Measurements from ENCODE around the gene GTPBP6. TPM values are rescaled to one million over a fixed set of nuclear protein-coding genes. Genes with fewer than 3 reads are reported as not detected.
A peak's percentile ranks its signal among the peaks of the same experiment; 100 is the strongest.

Gene GTPBP6
- total RNA-seq, 1 donor from 2014 or later, result 55.1 TPM

DNA sequence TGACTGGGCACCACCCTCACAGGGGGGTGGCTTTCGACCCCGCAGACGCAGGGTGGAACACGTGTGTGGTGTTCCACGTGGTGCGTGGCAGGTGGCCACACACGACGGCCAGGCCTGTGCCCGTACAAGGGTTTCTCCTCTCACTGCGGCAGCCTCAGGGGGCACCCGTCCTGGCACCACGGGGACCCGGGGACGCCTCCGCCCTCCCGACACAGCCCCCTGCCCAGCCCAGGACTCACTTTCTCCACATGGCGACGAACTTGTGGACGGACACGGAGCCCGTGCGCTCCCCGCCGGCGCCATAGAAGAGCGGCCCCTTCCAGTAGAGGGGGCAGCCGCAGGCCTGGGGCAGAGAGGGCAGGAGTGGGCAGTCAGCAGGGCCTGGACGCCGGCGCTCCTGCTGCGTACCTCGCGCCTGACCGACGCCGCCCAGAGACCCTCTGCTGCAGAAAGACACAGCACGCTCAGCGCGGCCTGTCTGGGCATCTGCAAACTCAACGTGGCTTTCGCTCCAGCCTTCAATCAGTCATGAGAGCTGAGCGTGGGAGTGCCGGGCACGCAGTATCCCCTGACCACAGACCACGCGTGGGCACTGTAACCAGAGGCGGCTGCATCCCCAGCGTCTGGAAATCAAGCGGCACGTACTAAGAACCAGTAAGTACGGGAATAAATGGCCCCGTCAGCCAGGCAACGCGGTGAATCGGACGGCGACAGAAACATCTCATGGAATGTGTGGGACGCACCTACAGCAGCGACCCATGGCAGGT is 28.9 kb upstream of the GTPBP6 start:
- Histone ChIP-seq H3K9me3 (no peaks in the 10 kb centered on the region), H3K27me3 (no peaks in the 10 kb centered on the region), H3K4me1 (peaks cover 3% of the 10 kb centered on the region), H3K4me3 (no peak overlapping the region), H3K36me3 (no peaks in the 10 kb centered on the region), H3K27ac (no peak overlapping the region)
- TF ChIP-seq, protein P1, sequence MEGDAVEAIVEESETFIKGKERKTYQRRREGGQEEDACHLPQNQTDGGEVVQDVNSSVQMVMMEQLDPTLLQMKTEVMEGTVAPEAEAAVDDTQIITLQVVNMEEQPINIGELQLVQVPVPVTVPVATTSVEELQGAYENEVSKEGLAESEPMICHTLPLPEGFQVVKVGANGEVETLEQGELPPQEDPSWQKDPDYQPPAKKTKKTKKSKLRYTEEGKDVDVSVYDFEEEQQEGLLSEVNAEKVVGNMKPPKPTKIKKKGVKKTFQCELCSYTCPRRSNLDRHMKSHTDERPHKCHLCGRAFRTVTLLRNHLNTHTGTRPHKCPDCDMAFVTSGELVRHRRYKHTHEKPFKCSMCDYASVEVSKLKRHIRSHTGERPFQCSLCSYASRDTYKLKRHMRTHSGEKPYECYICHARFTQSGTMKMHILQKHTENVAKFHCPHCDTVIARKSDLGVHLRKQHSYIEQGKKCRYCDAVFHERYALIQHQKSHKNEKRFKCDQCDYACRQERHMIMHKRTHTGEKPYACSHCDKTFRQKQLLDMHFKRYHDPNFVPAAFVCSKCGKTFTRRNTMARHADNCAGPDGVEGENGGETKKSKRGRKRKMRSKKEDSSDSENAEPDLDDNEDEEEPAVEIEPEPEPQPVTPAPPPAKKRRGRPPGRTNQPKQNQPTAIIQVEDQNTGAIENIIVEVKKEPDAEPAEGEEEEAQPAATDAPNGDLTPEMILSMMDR (IDR thresholded peaks at IDR 0.05), result no peak
- intact Hi-C loops (cut with DNase I), result no loop called here
- DNase-seq (peak; percentile 58), ATAC-seq (no peak)

DNA sequence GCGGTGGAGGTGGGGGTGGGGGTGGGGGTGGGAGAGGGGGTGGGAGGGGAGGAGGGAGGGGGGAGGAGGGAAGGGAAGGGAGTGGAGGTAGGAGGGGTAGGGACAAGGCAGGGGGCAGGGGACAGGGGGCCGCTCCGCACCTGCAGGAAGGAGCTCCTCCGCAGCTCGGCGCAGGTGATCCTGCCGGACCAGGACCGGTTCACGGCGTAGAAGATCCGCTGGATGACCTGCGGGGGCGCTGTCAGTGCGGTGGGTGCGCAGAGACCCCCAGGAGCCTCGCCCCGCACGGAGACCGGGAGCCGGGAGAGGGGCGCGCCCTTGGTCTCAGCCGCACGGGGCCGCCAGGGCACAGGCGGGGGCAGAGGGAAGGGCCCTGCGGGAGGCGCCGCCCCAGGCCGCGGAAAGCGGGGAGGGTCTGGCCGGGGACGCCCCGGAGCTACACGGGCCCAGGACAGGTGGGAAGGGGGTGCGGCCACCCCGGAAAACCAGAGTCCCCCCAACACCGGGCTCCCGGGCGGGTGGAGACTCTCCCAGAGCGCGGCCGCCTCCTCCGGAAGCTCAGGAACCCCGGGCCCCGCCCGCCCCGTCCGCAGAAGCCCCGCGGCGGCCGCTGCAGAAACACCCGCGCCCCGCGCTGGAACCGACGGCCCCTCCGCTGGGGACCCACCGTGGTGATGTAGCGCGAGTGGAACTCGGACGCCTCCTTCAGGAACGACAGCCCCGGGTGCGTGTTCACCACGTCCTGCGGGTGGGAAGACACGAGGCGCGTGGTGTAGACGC is 27.6 kb upstream of the GTPBP6 start:
- Histone ChIP-seq H3K4me1 (peaks cover 3% of the 10 kb centered on the region), H3K36me3 (no peaks in the 10 kb centered on the region), H3K27me3 (no peaks in the 10 kb centered on the region), H3K4me3 (no peak overlapping the region), H3K27ac (no peak overlapping the region), H3K9me3 (no peaks in the 10 kb centered on the region)
- ATAC-seq (no peak), DNase-seq (peak; percentile 63)
- intact Hi-C loops (cut with DNase I), result no loop called here
- TF ChIP-seq, protein P1 (IDR thresholded peaks at IDR 0.05), result no peak

DNA sequence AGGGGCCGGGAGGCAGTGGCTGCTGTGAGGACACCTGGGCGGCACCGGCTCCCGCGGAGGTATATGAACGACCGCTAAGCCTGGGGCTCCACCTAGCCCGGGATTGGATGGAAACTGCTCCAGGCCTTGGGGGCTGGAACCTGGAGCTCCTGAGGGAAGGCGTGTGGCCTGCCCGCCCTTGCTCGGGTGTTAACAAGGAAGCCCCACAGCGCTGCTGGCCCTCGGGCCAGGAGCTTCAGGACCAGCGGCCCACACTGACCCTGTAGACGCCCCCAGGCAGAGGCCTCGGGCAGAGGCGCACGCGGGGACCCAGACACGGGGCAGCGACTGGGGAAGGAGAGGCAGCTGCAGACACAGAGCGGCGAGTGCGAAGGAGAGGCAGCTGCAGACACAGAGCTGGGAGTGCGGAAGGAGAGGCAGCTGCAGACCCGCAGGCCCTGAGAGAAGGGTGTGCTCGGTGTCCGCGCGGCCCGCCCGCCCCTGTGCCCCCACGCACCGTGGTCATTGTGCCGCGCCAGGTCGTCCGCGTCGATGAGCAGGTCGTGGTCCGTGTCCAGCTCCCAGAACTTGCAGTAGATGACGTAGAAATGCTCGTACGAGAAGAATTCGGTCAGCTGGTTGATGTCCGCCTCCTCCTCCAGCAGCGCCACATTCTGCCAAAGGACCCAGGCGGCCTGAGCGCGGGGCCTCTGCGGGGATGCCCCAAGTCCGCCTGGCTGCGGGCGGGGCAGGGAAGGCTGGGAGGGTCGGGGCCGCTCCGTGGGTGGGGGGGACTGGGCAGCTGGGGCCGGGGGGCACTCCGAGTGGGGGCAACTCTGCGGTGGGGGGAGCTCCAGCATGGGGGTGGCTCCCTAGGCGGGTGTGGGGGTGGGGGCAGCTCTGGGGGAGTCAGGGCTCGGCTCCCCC is 26.7 kb upstream of the GTPBP6 start:
- DNase-seq, result peak; percentile 56

DNA sequence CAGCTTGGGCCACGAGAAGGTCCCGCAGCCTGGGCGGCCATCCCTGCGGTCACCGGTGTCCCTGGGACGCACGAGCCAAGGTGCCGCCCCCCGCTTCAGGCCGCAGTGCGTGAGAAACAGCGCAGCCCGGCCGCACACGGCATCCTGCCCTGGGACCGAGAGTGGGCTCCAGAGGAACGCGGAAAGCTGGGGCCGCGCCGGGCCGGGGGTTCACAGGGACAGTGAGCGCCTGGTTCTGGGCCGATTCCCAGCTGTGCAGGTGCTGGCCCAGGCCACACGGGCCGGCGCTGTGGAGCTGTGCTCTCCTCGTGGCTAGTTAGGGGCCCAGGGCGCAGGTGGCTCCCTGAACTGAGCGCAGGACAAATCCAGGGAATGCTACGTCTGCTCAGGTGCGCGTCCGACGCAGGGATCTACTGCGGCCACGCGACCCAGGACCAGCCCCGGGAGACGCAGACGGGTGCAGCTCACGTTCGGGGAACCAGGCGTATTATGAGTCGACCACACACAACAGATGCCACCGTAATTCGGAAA is 25.8 kb upstream of the GTPBP6 start:
- ATAC-seq, result no peak
- peak; percentile 56 for DNase-seq
- Histone ChIP-seq H3K4me1 (peaks cover 3% of the 10 kb centered on the region), H3K36me3 (no peaks in the 10 kb centered on the region), H3K27ac (no peak overlapping the region), H3K4me3 (no peak overlapping the region), H3K27me3 (no peaks in the 10 kb centered on the region), H3K9me3 (no peaks in the 10 kb centered on the region)
- intact Hi-C loops (cut with DNase I), result no loop called here
- TF ChIP-seq, protein P1 (IDR thresholded peaks at IDR 0.05), result no peak

More for the DNA sequence above, 26.7 kb upstream of the GTPBP6 start:
- no peaks in the 10 kb centered on the region for H3K36me3 ChIP-seq
- intact Hi-C loops (cut with DNase I), result no loop called here
- ATAC-seq, result no peak
- H3K9me3 ChIP-seq, result no peaks in the 10 kb centered on the region
- H3K27ac ChIP-seq, result no peak overlapping the region
- TF ChIP-seq, protein P1 (IDR thresholded peaks at IDR 0.05), result no peak
- H3K4me1 ChIP-seq, result peaks cover 3% of the 10 kb centered on the region
- H3K27me3 ChIP-seq, result no peaks in the 10 kb centered on the region
- no peak overlapping the region for H3K4me3 ChIP-seq

DNA sequence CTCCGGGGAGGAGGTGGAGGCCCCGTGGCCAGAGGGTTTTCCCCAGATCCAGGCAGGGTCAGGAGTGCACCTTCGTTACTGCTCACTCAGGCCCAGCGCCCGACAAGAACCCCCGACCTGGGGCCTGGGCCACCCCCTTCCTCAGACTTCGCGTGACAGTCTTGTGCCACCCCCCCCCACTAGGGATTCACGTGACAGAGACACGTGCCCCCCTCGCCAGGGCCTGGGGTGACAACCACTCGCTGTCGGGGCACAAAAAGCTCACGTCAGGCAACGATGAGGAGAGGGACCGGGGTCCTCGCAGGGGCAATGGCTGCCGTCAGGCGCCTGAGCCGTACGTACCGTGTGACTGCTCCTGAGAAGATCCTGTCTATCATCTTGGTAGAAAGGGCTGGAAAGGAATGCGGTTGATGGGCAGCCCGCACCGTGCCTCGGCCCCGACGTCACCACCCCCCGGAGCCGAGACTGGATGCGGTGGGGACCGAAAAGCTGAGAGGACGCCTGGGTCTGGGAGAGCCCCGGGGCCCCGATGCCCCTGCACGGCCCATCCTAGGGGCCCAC is 23.0 kb upstream of the GTPBP6 start:
- Histone ChIP-seq H3K4me1 (no peaks in the 10 kb centered on the region), H3K27ac (no peak overlapping the region), H3K4me3 (no peak overlapping the region), H3K36me3 (no peaks in the 10 kb centered on the region), H3K27me3 (no peaks in the 10 kb centered on the region), H3K9me3 (no peaks in the 10 kb centered on the region)
- ATAC-seq (no peak), DNase-seq (peak; percentile 48)
- intact Hi-C loops (cut with DNase I), result no loop called here
- TF ChIP-seq, protein P1 (IDR thresholded peaks at IDR 0.05), result no peak
